Neural progenitor cell (in vitro differentiated cells): ENCODE data around the gene PLEKHA6. TPM values are rescaled to one million over a fixed set of nuclear protein-coding genes. Genes with fewer than 3 reads are reported as not detected.
"Not testable (repeated sequence)": the region's sequence is repeated elsewhere in the genome, so short reads cannot be mapped to it uniquely, and the experiment has no call there.

Experiments used
- DNase-seq: peaks from one replicate; pipeline ENCODE4 v3.0.0-alpha.2; 2016; ENCODE audit warnings: low spot score
- H2AFZ ChIP-seq: fragments of 200-600 bp; sonication (generic); replicated peaks from 2 replicates; pipeline ENCODE4 v1.6.1; 2016; ENCODE audit warnings: antibody characterized with exemption
- H3F3A ChIP-seq: fragments of 200-600 bp; sonication (generic); 2 replicates; pipeline ENCODE4 v1.6.1; 2016; ENCODE audit warnings: antibody characterized with exemption, low read depth
- H3K27ac ChIP-seq: fragments of 200-600 bp; sonication (generic); 2 replicates; pipeline ENCODE4 v1.5.1; 2016; ENCODE audit warnings: mild to moderate bottlenecking
- H3K27me3 ChIP-seq: fragments of 200-600 bp; sonication (generic); 2 replicates; pipeline ENCODE4 v1.6.1; 2016; ENCODE audit warnings: mild to moderate bottlenecking, moderate library complexity
- H3K36me3 ChIP-seq: fragments of 200-600 bp; sonication (generic); 2 replicates; pipeline ENCODE4 v1.5.1; 2016
- H3K4me1 ChIP-seq: fragments of 200-600 bp; sonication (generic); 2 replicates; pipeline ENCODE4 v1.6.1; 2016; ENCODE audit warnings: mixed run types
- H3K4me2 ChIP-seq: fragments of 200-600 bp; sonication (generic); 2 replicates; pipeline ENCODE4 v1.6.1; 2016
- H3K4me3 ChIP-seq: fragments of 200-600 bp; sonication (generic); 2 replicates; pipeline ENCODE4 v1.5.1; 2016
- H3K79me2 ChIP-seq: fragments of 200-600 bp; sonication (generic); 2 replicates; pipeline ENCODE4 v1.6.1; 2016; ENCODE audit warnings: low read depth
- H3K9ac ChIP-seq: fragments of 200-600 bp; sonication (generic); 2 replicates; pipeline ENCODE4 v1.6.1; 2016
- H3K9me3 ChIP-seq: fragments of 200-600 bp; sonication (generic); 2 replicates; pipeline ENCODE4 v1.5.1; 2016; ENCODE audit warnings: low read depth
- H4K20me1 ChIP-seq: fragments of 200-600 bp; sonication (generic); 2 replicates; pipeline ENCODE4 v1.6.1; 2016; ENCODE audit warnings: low read depth
- H3K27ac Mint-ChIP-seq: 3 replicates; pipeline ENCODE4 v1.8.0; 2021; ENCODE audit warnings: mixed read lengths
- H3K27me3 Mint-ChIP-seq: 2 replicates; pipeline ENCODE4 v1.8.0; 2022; ENCODE audit warnings: low read depth, mild to moderate bottlenecking, inconsistent platforms, moderate library complexity, mixed read lengths; ENCODE audit not compliant: insufficient read depth
- H3K36me3 Mint-ChIP-seq: 3 replicates; pipeline ENCODE4 v1.8.0; 2021; ENCODE audit warnings: mixed read lengths
- H3K4me1 Mint-ChIP-seq: 3 replicates; pipeline ENCODE4 v1.8.0; 2021; ENCODE audit warnings: mixed read lengths
- H3K4me3 Mint-ChIP-seq: 3 replicates; pipeline ENCODE4 v1.8.0; 2021; ENCODE audit warnings: mild to moderate bottlenecking, moderate library complexity, mixed read lengths
- H3K9me3 Mint-ChIP-seq: 3 replicates; pipeline ENCODE4 v1.8.0; 2020; ENCODE audit warnings: mixed read lengths
- CTCF ChIP-seq: fragments of 200-600 bp; sonication (generic); IDR thresholded peaks from 2 replicates; pipeline ENCODE4 v1.5.1; 2017; ENCODE audit warnings: antibody characterized with exemption, mild to moderate bottlenecking
- EZH2 ChIP-seq: fragments of 200-600 bp; sonication (generic); IDR thresholded peaks from 2 replicates; pipeline ENCODE4 v1.6.1; 2017; ENCODE audit warnings: antibody characterized with exemption, mild to moderate bottlenecking, moderate library complexity
- EZH2phosphoT487 ChIP-seq: fragments of 200-600 bp; sonication (generic); IDR thresholded peaks from 2 replicates; pipeline ENCODE4 v1.6.1; 2017; ENCODE audit warnings: antibody characterized with exemption
- total RNA-seq: library from RNA; depleted of rRNA; stranded (reverse); fragments of >200 nt; gene quantifications from 2 replicates; pipeline ENCODE4 v1.2.3, GENCODE V29; 2015; ENCODE audit warnings: low replicate concordance

PLEKHA6 gene
- total RNA-seq, 1 donor from 2014 or later, result 0.58 TPM

DNA sequence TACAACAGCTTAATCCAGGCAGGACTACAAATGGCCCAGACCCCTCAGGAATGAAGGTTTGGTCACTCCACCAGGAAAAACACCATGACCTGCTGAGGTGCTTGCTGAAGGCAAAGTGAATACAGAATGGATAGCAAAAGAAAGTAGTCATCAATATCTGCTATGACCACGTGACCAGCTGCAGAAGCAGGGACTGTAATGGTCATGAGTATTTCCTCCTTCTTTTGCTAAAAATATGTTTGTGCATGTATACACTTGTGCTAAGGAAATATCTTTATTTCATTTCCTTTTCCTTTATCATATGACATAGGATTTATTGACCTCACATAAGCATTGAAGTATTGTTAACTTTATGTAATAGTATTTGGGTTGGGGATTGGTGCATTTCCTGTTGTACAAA, 119.5 kb downstream of the PLEKHA6 start:
- DNase-seq, result no peak
- Histone ChIP-seq H3F3A (no peaks in the 10 kb centered on the region), H3K9me3 (no peaks in the 10 kb centered on the region), H3K79me2 (no peaks in the 10 kb centered on the region), H3K4me2 (no peak overlapping the region), H3K27ac (no peak overlapping the region), H3K9ac (no peak overlapping the region), H3K4me3 (no peak overlapping the region), H4K20me1 (no peaks in the 10 kb centered on the region), H3K4me1 (no peaks in the 10 kb centered on the region), H3K36me3 (no peaks in the 10 kb centered on the region), H2AFZ (no peak overlapping the region), H3K27me3 (no peaks in the 10 kb centered on the region)
- H3K9me3 Mint-ChIP-seq, result peaks cover 8% of the 10 kb centered on the region
- no peak overlapping the region for H3K27ac Mint-ChIP-seq
- H3K4me1 Mint-ChIP-seq, result no peaks in the 10 kb centered on the region
- peaks cover 69% of the 10 kb centered on the region for H3K36me3 Mint-ChIP-seq
- H3K27me3 Mint-ChIP-seq, result peaks cover 7% of the 10 kb centered on the region
- no peak overlapping the region for H3K4me3 Mint-ChIP-seq
- no peak for TF ChIP-seq EZH2
- TF ChIP-seq EZH2phosphoT487, result no peak
- TF ChIP-seq CTCF, result no peak

- not testable (repeated sequence) for DNase-seq, H3K4me3 Mint-ChIP-seq, H3K27ac ChIP-seq, H3K4me3 ChIP-seq, H2AFZ ChIP-seq, H3K9me3 Mint-ChIP-seq, H4K20me1 ChIP-seq, H3K27ac Mint-ChIP-seq, H3K27me3 Mint-ChIP-seq, H3K9ac ChIP-seq, H3K9me3 ChIP-seq, H3K27me3 ChIP-seq, H3F3A ChIP-seq, H3K36me3 ChIP-seq, H3K4me1 Mint-ChIP-seq, H3K79me2 ChIP-seq, H3K4me1 ChIP-seq, H3K4me2 ChIP-seq
- peaks cover 66% of the 10 kb centered on the region for H3K36me3 Mint-ChIP-seq
Measured at GRCh38 chr1:204239401-204239800, 120.3 kb downstream of the PLEKHA6 start.

GRCh38 chr1:204238520-204238919, 121.2 kb downstream of the PLEKHA6 start:
- not testable (repeated sequence) for H3K4me1 Mint-ChIP-seq, H4K20me1 ChIP-seq, H3K9me3 ChIP-seq, H3K79me2 ChIP-seq, H3K9ac ChIP-seq, H2AFZ ChIP-seq, H3K36me3 ChIP-seq, H3K9me3 Mint-ChIP-seq, H3K27ac Mint-ChIP-seq, H3K4me3 ChIP-seq, H3K4me3 Mint-ChIP-seq, DNase-seq, H3K27me3 Mint-ChIP-seq, H3K4me1 ChIP-seq, H3K27me3 ChIP-seq, H3F3A ChIP-seq, H3K4me2 ChIP-seq, H3K27ac ChIP-seq
- peaks cover 70% of the 10 kb centered on the region for H3K36me3 Mint-ChIP-seq

GRCh38 chr1:204237515-204237914, 122.2 kb downstream of the PLEKHA6 start:
- DNase-seq, H3F3A ChIP-seq, H3K4me1 ChIP-seq, H3K9ac ChIP-seq, H3K27ac Mint-ChIP-seq, H4K20me1 ChIP-seq, H3K27me3 Mint-ChIP-seq, H3K4me3 ChIP-seq, H3K9me3 ChIP-seq, H3K4me1 Mint-ChIP-seq, H3K27me3 ChIP-seq, H3K4me2 ChIP-seq, H3K79me2 ChIP-seq, H3K27ac ChIP-seq, H3K9me3 Mint-ChIP-seq, H3K4me3 Mint-ChIP-seq, H3K36me3 ChIP-seq, H2AFZ ChIP-seq: not testable (repeated sequence)
- H3K36me3 Mint-ChIP-seq, result peaks cover 67% of the 10 kb centered on the region

DNA sequence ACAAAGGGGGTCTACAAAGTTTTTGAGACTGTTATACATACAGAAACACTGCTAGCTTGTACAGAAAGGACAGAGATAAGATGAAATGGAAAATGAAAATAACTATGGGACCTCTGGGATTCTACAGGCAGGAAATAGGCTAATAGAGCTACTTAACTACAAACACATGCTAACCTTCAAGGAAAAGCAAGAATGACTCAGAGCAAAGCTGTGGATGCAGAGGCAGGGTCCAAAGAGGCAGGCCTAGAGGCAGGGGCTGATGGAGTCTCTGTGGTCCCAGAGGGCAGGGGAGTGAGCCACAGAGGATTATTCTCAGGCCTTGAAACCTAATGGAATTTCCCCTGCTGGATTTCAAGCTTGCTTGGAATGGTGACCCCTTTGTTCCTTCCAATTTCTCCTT, 127.2 kb downstream of the PLEKHA6 start:
- Histone ChIP-seq H3K9ac (no peak overlapping the region), H2AFZ (no peak overlapping the region), H3K27me3 (no peaks in the 10 kb centered on the region), H3K36me3 (no peaks in the 10 kb centered on the region), H3K4me1 (no peaks in the 10 kb centered on the region), H3K4me2 (no peak overlapping the region), H3K9me3 (no peaks in the 10 kb centered on the region), H3F3A (no peaks in the 10 kb centered on the region), H3K4me3 (no peak overlapping the region), H3K79me2 (no peaks in the 10 kb centered on the region), H3K27ac (no peak overlapping the region), H4K20me1 (no peaks in the 10 kb centered on the region)
- H3K4me3 Mint-ChIP-seq, result peak overlapping the region; percentile 54
- H3K27ac Mint-ChIP-seq, result no peak overlapping the region
- TF ChIP-seq EZH2, result no peak
- no peak for TF ChIP-seq CTCF
- no peak for TF ChIP-seq EZH2phosphoT487
- peaks cover 7% of the 10 kb centered on the region for H3K27me3 Mint-ChIP-seq
- peaks cover 8% of the 10 kb centered on the region for H3K9me3 Mint-ChIP-seq
- H3K36me3 Mint-ChIP-seq, result peaks cover 52% of the 10 kb centered on the region
- H3K4me1 Mint-ChIP-seq, result no peaks in the 10 kb centered on the region
- no peak for DNase-seq
